GM12878 (cell line): ENCODE data around the gene UBE2J2. TPM values are rescaled to one million over a fixed set of nuclear protein-coding genes. Genes with fewer than 3 reads are reported as not detected.

ENCODE experiments used
- ATAC-seq: fragments of 200-7000 bp; cut with Tn5 transposase; 3 replicates; pipeline ENCODE4 v1.9.1; 2020; ENCODE audit warnings: mild to moderate bottlenecking, moderate library complexity
- BruUV-seq: library from RNA; stranded (reverse); fragments of 400-500 nt; replicated peaks from 2 replicates; lab custom pipeline; 2021; lab: Mats Ljungman, UMichigan
- CTCF ChIA-PET: fragments of 300-600 bp; sonication (Branson Sonifier 250); formaldehyde crosslinking; extraction: SDS; loops from one replicate; lab custom pipeline; 2021; ENCODE audit warnings: inconsistent platforms; lab: Yijun Ruan, JAX
- POLR2A ChIA-PET: fragments of 350-600 bp; formaldehyde crosslinking; extraction: SDS; loops from one replicate; lab custom pipeline; 2021; ENCODE audit warnings: inconsistent platforms; lab: Charles Lee
- RAD21 ChIA-PET: fragments of 300-600 bp; sonication (Branson Sonifier 250); formaldehyde crosslinking; loops from one replicate; lab custom pipeline; 2023; ENCODE audit warnings: antibody characterized with exemption; ENCODE audit not compliant: unreplicated experiment; lab: Charles Lee
- SMC1A ChIA-PET: fragments of 300-600 bp; sonication (Branson Sonifier 250); formaldehyde crosslinking; loops from one replicate; lab custom pipeline; 2023; ENCODE audit not compliant: unreplicated experiment, uncharacterized antibody; lab: Charles Lee
- DNase-seq: peaks from one replicate; pipeline ENCODE4 v3.0.0-alpha.2; 2011; ENCODE audit warnings: low read depth, low spot score
- FAIRE-seq: peaks from 3 replicates; lab custom pipeline; 2011; peaks lifted over from hg19 to GRCh38; lab: Jason Lieb, UNC
- H2AFZ ChIP-seq: 2 replicates; pipeline ENCODE4 v1.6.0; 2011; ENCODE audit warnings: low read depth, low read length, control low read depth; ENCODE audit not compliant: control insufficient read depth
- H3K27ac ChIP-seq: 2 replicates; pipeline ENCODE4 v1.5.1; 2011; ENCODE audit warnings: control low read depth; ENCODE audit not compliant: control insufficient read depth, insufficient read depth
- H3K27me3 ChIP-seq, 2 experiments: replicated peaks in 1 of 2; 2 replicates each; pipeline versions ENCODE4 v1.6.0 to v1.6.1; 2011; ENCODE audit warnings: low read length in 1 of 2; ENCODE audit not compliant: control insufficient read depth in 2 of 2, insufficient read depth in 2 of 2
- H3K36me3 ChIP-seq, 2 experiments: 2 replicates each; pipeline ENCODE4 v1.5.1; 2011; ENCODE audit warnings: low read length in 1 of 2; ENCODE audit not compliant: control insufficient read depth in 2 of 2, insufficient read depth in 2 of 2
- H3K4me1 ChIP-seq: 2 replicates; pipeline ENCODE4 v1.6.1; 2011; ENCODE audit warnings: mild to moderate bottlenecking, low read length, moderate library complexity, mixed read lengths; ENCODE audit not compliant: control insufficient read depth, insufficient read depth
- H3K4me2 ChIP-seq: 2 replicates; pipeline ENCODE4 v1.6.0; 2011; ENCODE audit warnings: control low read depth; ENCODE audit not compliant: control insufficient read depth, insufficient read depth
- H3K4me3 ChIP-seq: fragments of 200-600 bp; sonication (generic); 2 replicates; pipeline ENCODE4 v1.5.1; 2016
- H3K79me2 ChIP-seq: 2 replicates; pipeline ENCODE4 v1.6.0; 2011; ENCODE audit warnings: low read length; ENCODE audit not compliant: control insufficient read depth, insufficient read depth
- H3K9ac ChIP-seq: 2 replicates; pipeline ENCODE4 v1.8.0; 2011; ENCODE audit warnings: low read length, control low read depth, mixed read lengths; ENCODE audit not compliant: control insufficient read depth, insufficient read depth
- H3K9me3 ChIP-seq: replicated peaks from 3 replicates; pipeline ENCODE4 v1.5.1; 2011; ENCODE audit warnings: mild to moderate bottlenecking, low read length; ENCODE audit not compliant: control insufficient read depth, insufficient read depth
- H4K20me1 ChIP-seq: 2 replicates; pipeline ENCODE4 v1.6.0; 2011; ENCODE audit not compliant: control insufficient read depth, insufficient read depth
- MLLT1 ChIP-seq: fragments of 450-650 bp; IDR thresholded peaks from 2 replicates; pipeline ENCODE4 v1.6.1; 2016; ENCODE audit warnings: mild to moderate bottlenecking
- NR2C1 ChIP-seq: fragments of 450-650 bp; IDR thresholded peaks from 2 replicates; pipeline ENCODE4 v1.6.1; 2017; ENCODE audit warnings: antibody characterized with exemption, mild to moderate bottlenecking, moderate library complexity
- PBX3 ChIP-seq: IDR thresholded peaks from 2 replicates; pipeline ENCODE4 v1.6.1; 2011; ENCODE audit warnings: mild to moderate bottlenecking, low read depth, low read length, moderate library complexity; ENCODE audit not compliant: insufficient replicate concordance
- PKNOX1 ChIP-seq: fragments of 450-650 bp; IDR thresholded peaks from 2 replicates; pipeline ENCODE4 v1.6.1; 2016; ENCODE audit warnings: mild to moderate bottlenecking
- POLR2A ChIP-seq: IDR thresholded peaks from 2 replicates; pipeline ENCODE4 v1.6.1; 2011; ENCODE audit warnings: low read depth, mild to moderate bottlenecking, low read length
- WGBS: methylation state at CpG from one replicate; pipeline ENCODE4 v1.1.6; 2016; ENCODE audit warnings: low lambda C conversion rate; ENCODE audit not compliant: insufficient replicate concordance, insufficient coverage; ENCODE audit errors: missing lambda C conversion rate; 5-methylcytosine and 5-hydroxymethylcytosine counted together
- in situ Hi-C: fragments of 300-500 bp; cut with MboI; formaldehyde crosslinking; loops from 9 replicates; pipeline ENCODE4 v1.14.3; 2018; ENCODE audit warnings: mixed read lengths
- intact Hi-C: fragments of 100-400 bp; cut with micrococcal nuclease; formaldehyde crosslinking; loops from one replicate; pipeline ENCODE4 v1.14.2; 2022; ENCODE audit not compliant: unreplicated experiment
- polyA plus RNA-seq, 11 experiments: library from polyadenylated mRNA; depleted of rRNA in 4 of 11; unstranded in 6 of 11; stranded (reverse) in 5 of 11; fragments of >200 nt; fragmentation: Nextera tagmentation in 4 of 11; fragmentation: Illumina TruSeq in 1 of 11; extraction: Ambion mirVana in 4 of 11; extraction: Trizol in 1 of 11; gene quantifications; 1 replicate in 1 of 11; 2 replicates in 10 of 11; pipeline versions ENCODE4 v1.2.1 to v1.2.3, GENCODE V29; 2011 to 2016; ENCODE audit warnings: inconsistent platforms in 2 of 11, missing spikeins in 2 of 11, low read depth in 1 of 11
- total RNA-seq, 4 experiments: library from RNA; depleted of rRNA in 3 of 4; stranded (reverse); fragments of >200 nt in 3 of 4; fragmentation: Illumina TruSeq in 1 of 4; extraction: Trizol in 1 of 4; gene quantifications; 2 replicates each; pipeline versions ENCODE4 v1.2.1 to v1.2.3, GENCODE V29; 2013 to 2021

Gene UBE2J2
- total and polyA plus RNA-seq, 10 of the 15 experiments (the other 5 are each of a cell fraction or from before 2014, with no cell fraction given): 0.72 to 70.5 (median 49.2) TPM

- H3K9me3 ChIP-seq: no peaks in the 10 kb centered on the region
- H3K27ac ChIP-seq: peak overlapping the region; percentile 78
- in situ Hi-C loops: no loop called here
- POLR2A ChIA-PET: interaction anchor here (0.6 to 1.4 kb wide), 5 partner anchors 17 to 306 kb away, joined by 3 to 5 read pairs (median 4); no protein-coding TSS in a partner anchor
- no peaks in the 10 kb centered on the region for H3K27me3 ChIP-seq
- H3K9ac ChIP-seq: peak overlapping the region; percentile 92
- TF ChIP-seq PKNOX1 (peak; percentile 81), NR2C1 (no peak), POLR2A (peak; percentile 74), PBX3 (peak; percentile 54), MLLT1 (peak; percentile 63; the same call in 1 of the 2 replicates)
- TF ChIP-seq, all 136 proteins: peak for 4
- H3K79me2 ChIP-seq: peaks cover 44% of the 10 kb centered on the region
- peak overlapping the region; percentile 78 for H3K4me3 ChIP-seq
- ChIA-PET CTCF (interaction anchor here (0.6 to 0.7 kb wide), 2 partner anchors 150 to 151 kb away, joined by 3 read pairs; no protein-coding TSS in a partner anchor), RAD21 (interaction anchor here (1.6 kb wide), 1 partner anchor 150 kb away, joined by 6 read pairs; no protein-coding TSS in a partner anchor), SMC1A (interaction anchor here (1.2 kb wide), 1 partner anchor 18 kb away, joined by 5 read pairs; no protein-coding TSS in a partner anchor)
- intact Hi-C loops: no loop called here
- 16% methylated on average over 43 of the region's 43 CpGs for WGBS
- ATAC-seq (no peak; the same call in 2 of the 3 replicates), DNase-seq (no peak), FAIRE-seq (no peak)
- BruUV-seq: no TSS peak
- H3K36me3 ChIP-seq: peaks cover 5 to 6% of the 10 kb centered on the region in 2 experiments; a peak in 3 of 4 replicates
- H3K4me1 ChIP-seq: peaks cover 18% of the 10 kb centered on the region
- H2AFZ ChIP-seq: no peak overlapping the region
- peak overlapping the region; percentile 100 for H3K4me2 ChIP-seq
- H4K20me1 ChIP-seq: peaks cover 4% of the 10 kb centered on the region; the same call in 1 of the 2 replicates
Observed at GRCh38 chr1:1272341-1273208, 1.1 kb downstream of the UBE2J2 start.
